ENCODE measurements around the gene RAB10.

GRCh38 chr2:26130763-26131162 is 96.9 kb downstream of the RAB10 start:
- TF ChIP-seq, protein P1, sequence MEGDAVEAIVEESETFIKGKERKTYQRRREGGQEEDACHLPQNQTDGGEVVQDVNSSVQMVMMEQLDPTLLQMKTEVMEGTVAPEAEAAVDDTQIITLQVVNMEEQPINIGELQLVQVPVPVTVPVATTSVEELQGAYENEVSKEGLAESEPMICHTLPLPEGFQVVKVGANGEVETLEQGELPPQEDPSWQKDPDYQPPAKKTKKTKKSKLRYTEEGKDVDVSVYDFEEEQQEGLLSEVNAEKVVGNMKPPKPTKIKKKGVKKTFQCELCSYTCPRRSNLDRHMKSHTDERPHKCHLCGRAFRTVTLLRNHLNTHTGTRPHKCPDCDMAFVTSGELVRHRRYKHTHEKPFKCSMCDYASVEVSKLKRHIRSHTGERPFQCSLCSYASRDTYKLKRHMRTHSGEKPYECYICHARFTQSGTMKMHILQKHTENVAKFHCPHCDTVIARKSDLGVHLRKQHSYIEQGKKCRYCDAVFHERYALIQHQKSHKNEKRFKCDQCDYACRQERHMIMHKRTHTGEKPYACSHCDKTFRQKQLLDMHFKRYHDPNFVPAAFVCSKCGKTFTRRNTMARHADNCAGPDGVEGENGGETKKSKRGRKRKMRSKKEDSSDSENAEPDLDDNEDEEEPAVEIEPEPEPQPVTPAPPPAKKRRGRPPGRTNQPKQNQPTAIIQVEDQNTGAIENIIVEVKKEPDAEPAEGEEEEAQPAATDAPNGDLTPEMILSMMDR (optimal IDR thresholded peaks at IDR 0.05 in 1 of 3, IDR thresholded peaks at IDR 0.05 in 1 of 3, conservative IDR thresholded peaks at IDR 0.05 in 1 of 3; ENCODE audit: extremely low read depth in 1 of 3, insufficient read depth in 2 of 3, low read length in 3 of 3) = no peak
- TF ChIP-seq EZH2 (IDR thresholded peaks at IDR 0.05; ENCODE audit: low read length) = no peak

Measured in keratinocyte (primary cell).